GM21825 (cell line): ENCODE data around the gene FAM161A.
"Not testable (repeated sequence)": the region's sequence is repeated elsewhere in the genome, so short reads cannot be mapped to it uniquely, and the experiment has no call there.

Experiments
- ATAC-seq: cut with Tn5 transposase; IDR thresholded peaks from one replicate; pipeline ENCODE4 v1.9.1; 2021; ENCODE audit warnings: mild to moderate bottlenecking, moderate library complexity; ENCODE audit not compliant: unreplicated experiment

The FAM161A gene

GRCh38 chr2:61841286-61841685 is 12.6 kb downstream of the FAM161A start:
- ATAC-seq = no peak

GRCh38 chr2:61834893-61835292 is 19.0 kb downstream of the FAM161A start:
- no peak for ATAC-seq

DNA sequence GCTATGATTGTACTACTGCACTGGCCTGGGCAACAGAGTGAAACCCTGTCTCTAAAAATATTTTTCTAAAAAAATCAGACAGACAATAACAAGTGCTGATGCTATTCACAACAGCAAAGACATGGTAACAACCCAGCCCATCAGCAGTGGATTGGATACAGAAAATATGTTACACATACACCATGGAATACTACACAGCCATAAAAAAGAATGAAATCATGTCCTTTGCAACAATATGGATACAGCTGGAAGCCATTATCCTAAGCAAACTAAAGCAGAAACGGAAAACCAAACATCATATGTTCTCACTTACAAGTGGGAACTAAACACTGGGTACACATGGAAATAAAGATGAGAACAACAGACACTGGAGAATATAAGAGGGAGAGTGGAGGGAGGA is 19.9 kb downstream of the FAM161A start:
- no peak for ATAC-seq

DNA sequence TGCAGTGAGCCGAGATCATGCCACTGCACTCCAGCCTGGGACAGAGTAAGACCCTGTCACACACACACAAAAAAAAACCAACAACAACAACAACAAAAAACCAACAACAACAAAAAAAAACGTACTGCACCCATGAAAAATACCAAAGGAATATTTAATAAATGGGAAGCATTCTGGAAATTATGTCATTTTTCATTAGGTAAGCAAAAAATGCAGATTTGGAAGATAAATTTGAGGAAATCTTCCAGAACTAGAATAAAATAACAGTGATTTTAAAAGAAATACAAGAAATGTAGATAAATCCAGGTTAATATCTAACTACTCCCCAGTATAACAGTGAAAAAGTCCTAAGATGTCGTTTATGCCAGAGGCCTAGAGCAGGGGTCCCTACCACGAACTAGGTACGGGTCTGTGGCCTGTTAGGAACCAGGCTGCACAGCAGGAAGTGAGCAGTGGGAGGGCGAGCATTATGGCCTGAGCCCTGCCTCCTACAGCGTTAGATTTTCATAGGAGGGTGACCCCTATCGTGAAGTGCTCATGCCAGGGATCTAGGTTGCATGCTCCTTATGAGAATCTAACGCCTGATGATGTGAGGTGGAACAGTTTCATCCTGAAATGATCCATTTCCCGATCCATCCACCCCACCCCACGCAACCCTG is 21.5 kb downstream of the FAM161A start:
- no peak for ATAC-seq

- no peak for ATAC-seq
Observed at GRCh38 chr2:61822255-61822654, 31.6 kb downstream of the FAM161A start.

DNA sequence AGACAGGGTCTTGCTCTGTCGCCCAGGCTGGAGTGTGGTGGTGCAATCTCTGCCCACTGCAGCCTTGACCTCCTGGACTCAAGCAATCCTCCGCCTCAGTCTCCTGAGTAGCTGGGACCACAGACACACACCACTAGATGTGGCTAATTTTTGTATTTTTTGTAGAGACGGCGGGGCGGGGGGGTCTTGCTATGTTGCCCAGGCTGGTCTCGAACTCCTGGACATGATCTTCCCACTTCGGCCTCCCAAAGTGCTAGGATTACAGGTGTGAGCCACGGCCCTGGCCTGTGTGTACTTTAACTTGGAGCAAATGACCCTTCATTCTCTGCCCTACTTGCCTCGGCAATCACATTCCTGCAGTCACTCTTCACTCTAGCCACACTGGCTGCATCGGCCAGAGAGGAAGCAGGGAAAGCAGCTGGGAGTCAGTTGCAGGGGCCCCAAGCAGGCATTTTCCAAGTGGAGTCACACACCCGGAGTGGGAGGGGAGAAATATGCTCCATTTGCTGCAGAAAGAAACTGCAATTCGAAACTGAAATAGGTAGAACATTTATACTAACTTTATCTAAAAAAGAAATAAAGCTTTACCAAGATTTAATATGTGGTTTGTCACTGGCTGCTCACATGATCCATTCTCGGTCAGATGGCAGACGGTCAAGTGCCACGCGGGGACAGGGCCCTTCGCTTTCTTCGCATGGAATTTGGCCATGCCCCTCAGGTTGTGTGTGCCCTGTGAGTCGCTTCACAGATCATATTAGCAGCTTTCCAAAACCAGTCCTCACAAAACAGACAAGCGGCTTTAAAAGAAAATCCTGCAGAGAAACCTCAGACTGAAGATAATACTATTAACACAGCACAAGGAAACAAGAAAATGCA is 37.1 kb downstream of the FAM161A start:
- no peak for ATAC-seq

DNA sequence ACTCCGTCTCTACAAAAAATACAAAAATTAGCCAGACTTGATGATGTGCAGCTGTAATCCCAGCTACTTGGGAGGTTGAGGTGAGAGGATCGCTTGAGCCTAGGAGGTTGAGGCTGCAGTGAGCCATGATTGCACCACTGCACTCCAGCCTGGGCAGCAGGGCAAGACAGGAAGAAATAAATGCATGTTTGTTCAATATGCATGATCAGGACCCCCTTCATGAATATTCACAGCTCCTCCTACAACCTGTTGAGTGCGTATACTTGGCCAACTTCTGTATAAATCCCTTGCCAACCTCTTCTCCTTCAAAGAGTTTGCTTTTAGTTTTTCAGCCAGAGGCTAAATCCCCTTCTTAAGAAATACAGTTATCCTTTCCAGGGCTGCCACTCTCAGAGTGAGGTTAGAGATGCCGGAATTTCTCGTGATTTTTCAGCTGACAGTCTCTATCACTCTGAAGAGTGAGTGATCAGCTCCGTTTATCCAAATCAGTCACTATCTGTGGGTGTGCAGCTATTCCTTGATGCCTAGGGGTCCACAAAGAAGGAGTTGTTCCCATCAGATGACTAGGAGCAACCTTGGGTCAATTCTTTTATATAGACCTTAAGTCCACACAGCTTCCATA is 39.2 kb downstream of the FAM161A start:
- ATAC-seq = no peak

DNA sequence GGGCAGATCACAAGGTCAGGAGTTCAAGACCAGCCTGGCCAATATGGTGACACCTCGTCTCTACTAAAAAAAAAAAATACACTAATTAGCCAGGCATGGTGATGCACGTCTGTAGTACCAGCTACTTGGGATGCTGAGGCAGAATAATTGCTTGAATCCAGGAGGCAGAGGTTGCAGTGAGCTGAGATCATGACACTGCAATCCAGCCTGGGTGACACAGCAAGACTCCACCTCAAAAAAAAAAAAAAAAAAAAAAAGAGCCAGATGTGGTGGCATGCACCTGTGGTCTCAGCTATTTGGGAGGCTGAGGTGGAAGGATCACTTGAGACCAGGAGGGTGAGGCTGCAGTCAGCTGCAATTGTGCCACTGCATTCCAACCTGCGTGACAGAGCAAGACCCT is 40.5 kb downstream of the FAM161A start:
- not testable (repeated sequence) for ATAC-seq

- no peak for ATAC-seq
Observed at GRCh38 chr2:61811821-61812220, 42.0 kb downstream of the FAM161A start.

DNA sequence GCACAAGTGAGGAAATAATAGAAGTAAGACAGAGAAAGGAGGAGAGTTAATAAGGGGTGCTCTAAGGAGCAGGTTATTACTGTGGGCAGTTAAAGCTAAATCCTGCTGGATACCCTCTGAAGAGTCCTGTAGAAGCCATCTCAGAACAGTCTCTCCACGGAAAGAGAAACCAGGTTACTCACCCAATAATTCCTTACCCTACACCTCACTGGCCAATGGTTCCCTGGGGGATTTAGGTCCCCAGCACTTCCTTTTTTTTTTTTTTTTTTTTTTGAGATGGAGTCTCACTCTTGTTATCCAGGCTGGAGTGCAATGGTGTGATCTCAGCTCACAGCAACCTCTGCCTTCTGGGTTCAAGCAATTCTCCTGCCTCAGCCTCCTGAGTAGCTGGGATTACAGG is 43.7 kb downstream of the FAM161A start:
- ATAC-seq = not testable (repeated sequence)

DNA sequence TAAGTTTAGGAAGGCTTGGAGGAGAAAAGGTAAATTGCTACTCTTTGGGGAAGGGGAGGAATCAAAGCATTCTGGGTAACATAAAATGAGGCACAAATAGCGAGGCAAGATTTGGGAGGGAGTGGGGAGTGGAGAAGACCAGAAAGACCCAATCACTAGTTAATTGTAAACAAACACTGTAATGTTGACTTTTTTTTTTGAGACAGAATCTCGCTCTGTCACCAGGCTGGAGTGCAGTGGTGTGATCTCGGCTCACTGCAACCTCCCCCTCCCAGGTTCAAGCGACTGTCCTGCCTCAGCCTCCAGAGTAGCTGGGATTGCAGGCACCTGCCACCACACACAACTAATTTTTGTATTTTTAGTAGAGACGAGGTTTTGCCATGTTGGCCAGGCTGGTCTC is 45.2 kb downstream of the FAM161A start:
- ATAC-seq = not testable (repeated sequence)

- no peak for ATAC-seq
Observed at GRCh38 chr2:61807036-61807757, 46.7 kb downstream of the FAM161A start.

DNA sequence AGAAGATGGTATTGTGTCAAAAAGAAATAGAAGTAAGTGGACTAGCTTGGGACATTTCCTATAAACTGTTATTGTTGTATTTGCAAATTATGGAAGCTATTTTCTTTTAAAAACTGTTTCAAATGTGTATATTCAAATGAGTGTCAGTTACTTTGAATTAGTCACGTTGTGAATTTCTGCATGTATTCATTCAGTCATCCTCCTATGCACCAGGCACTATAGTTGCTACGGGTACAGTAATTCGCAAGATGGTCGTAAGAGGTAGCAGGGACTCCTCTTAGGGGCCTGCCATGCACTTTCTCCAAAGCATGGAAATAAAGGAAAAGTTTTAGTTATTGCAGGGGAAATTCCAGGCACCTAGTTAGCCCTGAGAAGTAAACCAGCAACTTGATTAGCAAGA is 51.3 kb downstream of the FAM161A start:
- ATAC-seq = no peak

DNA sequence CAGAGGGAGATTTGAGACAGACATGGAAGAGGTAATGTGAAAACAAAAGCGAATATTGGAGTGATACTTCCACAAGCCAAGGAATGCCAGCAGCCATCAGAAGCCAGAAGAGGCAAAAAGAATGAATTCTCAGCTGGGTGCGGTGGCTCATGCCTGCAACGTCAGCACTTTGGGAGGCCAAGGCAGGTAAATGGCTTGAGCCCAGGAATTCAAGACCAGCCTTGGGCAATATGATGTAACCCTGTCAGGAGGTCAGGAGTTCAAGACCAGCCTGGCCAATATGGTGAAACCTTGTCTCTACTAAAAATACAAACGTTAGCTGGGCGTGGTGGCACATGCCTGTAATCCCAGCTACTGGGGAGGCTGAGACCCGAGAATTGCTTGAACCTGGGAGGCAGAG is 54.8 kb downstream of the FAM161A start:
- ATAC-seq = no peak

DNA sequence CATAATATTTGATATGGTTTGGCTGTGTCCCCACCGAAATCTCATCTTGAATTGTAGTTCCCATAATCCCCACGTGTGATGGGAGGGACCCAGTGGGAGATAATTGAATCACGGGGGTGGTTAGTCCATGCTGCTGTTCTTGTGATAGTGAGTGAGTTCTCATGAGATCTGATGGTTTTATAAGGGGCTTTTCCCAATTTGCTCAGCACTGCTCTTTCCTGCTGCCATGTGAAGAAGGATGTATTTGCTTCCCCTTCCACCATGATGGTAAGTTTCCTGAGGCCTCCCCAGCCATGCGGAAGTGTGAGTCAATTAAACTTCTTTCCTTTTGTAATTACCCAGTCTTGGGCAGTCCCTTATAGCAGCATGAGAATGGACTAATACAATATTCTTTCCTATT is 56.4 kb downstream of the FAM161A start:
- not testable (repeated sequence) for ATAC-seq

- ATAC-seq = no peak
Observed at GRCh38 chr2:61795408-61795807, 58.5 kb downstream of the FAM161A start.

- peak; percentile 77 for ATAC-seq
Observed at GRCh38 chr2:61793389-61793836, 60.4 kb downstream of the FAM161A start.

DNA sequence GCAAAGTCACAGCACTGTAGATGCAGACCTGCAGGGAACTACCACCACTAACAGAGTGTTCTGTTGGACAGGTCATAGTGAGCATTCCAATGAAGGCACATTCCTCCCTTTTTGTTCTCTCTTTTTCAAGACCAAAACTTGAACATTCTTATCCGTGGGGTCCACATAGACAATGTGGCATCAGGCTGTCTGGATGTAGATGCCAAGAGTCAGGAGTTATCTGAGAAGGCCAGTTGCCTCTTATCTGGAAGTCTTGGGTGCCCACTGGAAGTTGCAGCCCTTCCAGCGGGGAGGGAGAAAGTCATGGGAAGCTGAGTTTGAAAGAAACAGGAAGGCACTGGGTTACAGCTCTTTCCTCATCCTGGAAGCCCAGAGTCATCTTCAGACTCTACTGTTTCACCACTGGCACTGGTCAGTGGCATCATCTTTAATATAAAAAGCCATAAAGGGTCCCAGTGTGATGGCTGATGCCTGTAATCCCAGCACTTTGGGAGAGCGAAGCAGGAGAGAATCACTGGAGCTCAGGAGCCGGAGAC is 61.4 kb downstream of the FAM161A start:
- ATAC-seq = no peak

- ATAC-seq = no peak
Observed at GRCh38 chr2:61789807-61790602, 63.9 kb downstream of the FAM161A start.

DNA sequence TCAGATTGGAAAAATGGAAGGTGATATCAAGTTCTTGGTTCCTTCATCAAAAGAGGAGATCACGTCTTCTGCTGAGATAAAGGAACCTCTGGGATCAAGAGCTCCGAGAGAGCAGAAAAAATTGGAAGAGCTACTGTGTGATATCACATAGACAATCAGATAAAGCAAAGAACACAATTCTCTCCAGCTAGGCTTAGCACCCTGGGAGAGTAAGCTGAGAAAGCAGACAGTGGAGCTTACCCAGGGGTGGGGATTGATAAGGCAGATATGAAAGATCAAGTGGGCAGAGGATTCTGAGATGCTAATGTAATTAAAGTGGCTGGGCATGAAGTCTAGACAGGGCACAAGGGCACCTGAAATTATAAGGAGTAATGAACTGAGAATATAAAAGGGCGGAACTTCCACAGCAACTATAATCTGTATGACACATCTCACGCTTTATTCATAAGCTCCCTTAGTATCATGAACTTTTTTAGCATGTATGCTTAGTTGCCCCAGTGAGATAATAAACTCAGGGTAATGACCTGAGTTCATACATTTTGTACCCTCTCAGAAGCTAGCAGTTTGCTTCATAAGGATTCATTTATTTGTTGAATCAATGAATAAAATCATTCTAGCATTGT is 65.8 kb downstream of the FAM161A start:
- no peak for ATAC-seq
